Large intestine (tissue), 3 donors: ENCODE measurements around the gene MMP24. TPM values are rescaled to one million over a fixed set of nuclear protein-coding genes. Genes with fewer than 3 reads are reported as not detected.
A peak's percentile ranks its signal among the peaks of the same experiment; 100 is the strongest.

ENCODE experiments used
- DNase-seq, 2 donors: peaks; one replicate each; pipeline versions ENCODE4 v3.0.0 to v3.0.0-alpha.2; 2013
- H3K27ac ChIP-seq: one replicate; pipeline ENCODE4 v1.5.1; 2013; ENCODE audit warnings: low read length
- H3K27me3 ChIP-seq: 2 replicates; pipeline ENCODE4 v1.6.1; 2013; ENCODE audit warnings: low read length; ENCODE audit not compliant: control insufficient read depth, insufficient read depth
- H3K36me3 ChIP-seq: 2 replicates; pipeline ENCODE4 v1.6.1; 2013; ENCODE audit warnings: low read length; ENCODE audit not compliant: control insufficient read depth, insufficient read depth
- H3K4me1 ChIP-seq: one replicate; pipeline ENCODE4 v1.6.1; 2013; ENCODE audit warnings: low read length; ENCODE audit not compliant: control insufficient read depth, insufficient read depth
- H3K4me3 ChIP-seq: one replicate; pipeline ENCODE4 v1.5.1; 2013; ENCODE audit warnings: low read length
- H3K9me3 ChIP-seq: one replicate; pipeline ENCODE4 v1.6.1; 2013; ENCODE audit warnings: mild to moderate bottlenecking, low read depth, low read length, moderate library complexity; ENCODE audit not compliant: control insufficient read depth
- WGBS: methylation state at CpG from one replicate; pipeline ENCODE4 v1.1.5; 2013; ENCODE audit warnings: low lambda C conversion rate; ENCODE audit not compliant: insufficient coverage; 5-methylcytosine and 5-hydroxymethylcytosine counted together
- polyA plus RNA-seq: library from polyadenylated mRNA; unstranded; fragments of 120-200 nt; gene quantifications from one replicate; pipeline ENCODE4 v1.2.1, GENCODE V29; 2013

MMP24 gene
- polyA plus RNA-seq, 1 donor = 3.9 TPM

- peak; percentile 53 to 76 for DNase-seq
- peak overlapping the region; percentile 84 for H3K27ac ChIP-seq
- no peak overlapping the region for H3K4me3 ChIP-seq
- no peaks in the 10 kb centered on the region for H3K36me3 ChIP-seq
- WGBS = 100% methylated on average over 1 of the region's 11 CpGs
- H3K4me1 ChIP-seq = peaks cover 41% of the 10 kb centered on the region
- H3K27me3 ChIP-seq = no peaks in the 10 kb centered on the region
- H3K9me3 ChIP-seq = no peaks in the 10 kb centered on the region
These were observed 99.7 kb downstream of the MMP24 start for GRCh38 chr20:35326021-35326739.

Other genes starting within 250 kb of the MMP24 start
- 51.6 TPM for gene TRPC4AP, start 133.9 kb upstream of the MMP24 start, polyA plus RNA-seq
- 18.6 TPM for gene EDEM2, start 79.4 kb upstream of the MMP24 start, polyA plus RNA-seq
- 31.5 TPM for gene PROCR, start 54.6 kb upstream of the MMP24 start, polyA plus RNA-seq
- gene MMP24OS, start 51.4 kb downstream of the MMP24 start, polyA plus RNA-seq = 43.8 TPM
- gene EIF6, start 58.1 kb downstream of the MMP24 start, polyA plus RNA-seq = 172 TPM
- 0.01 TPM for gene FAM83C, start 65.7 kb downstream of the MMP24 start, polyA plus RNA-seq
- gene UQCC1, start 185.3 kb downstream of the MMP24 start, polyA plus RNA-seq = 39.5 TPM
- 0.15 TPM for gene GDF5, start 211.5 kb downstream of the MMP24 start, polyA plus RNA-seq
- 31.0 TPM for gene CEP250, start 228.9 kb downstream of the MMP24 start, polyA plus RNA-seq